T-helper 9 cell (primary cell): Measurements from ENCODE around the gene NUDT3.

ENCODE experiments used
- DNase-seq: peaks from one replicate; pipeline ENCODE4 v3.0.0-alpha.2; 2020

NUDT3 gene

DNA sequence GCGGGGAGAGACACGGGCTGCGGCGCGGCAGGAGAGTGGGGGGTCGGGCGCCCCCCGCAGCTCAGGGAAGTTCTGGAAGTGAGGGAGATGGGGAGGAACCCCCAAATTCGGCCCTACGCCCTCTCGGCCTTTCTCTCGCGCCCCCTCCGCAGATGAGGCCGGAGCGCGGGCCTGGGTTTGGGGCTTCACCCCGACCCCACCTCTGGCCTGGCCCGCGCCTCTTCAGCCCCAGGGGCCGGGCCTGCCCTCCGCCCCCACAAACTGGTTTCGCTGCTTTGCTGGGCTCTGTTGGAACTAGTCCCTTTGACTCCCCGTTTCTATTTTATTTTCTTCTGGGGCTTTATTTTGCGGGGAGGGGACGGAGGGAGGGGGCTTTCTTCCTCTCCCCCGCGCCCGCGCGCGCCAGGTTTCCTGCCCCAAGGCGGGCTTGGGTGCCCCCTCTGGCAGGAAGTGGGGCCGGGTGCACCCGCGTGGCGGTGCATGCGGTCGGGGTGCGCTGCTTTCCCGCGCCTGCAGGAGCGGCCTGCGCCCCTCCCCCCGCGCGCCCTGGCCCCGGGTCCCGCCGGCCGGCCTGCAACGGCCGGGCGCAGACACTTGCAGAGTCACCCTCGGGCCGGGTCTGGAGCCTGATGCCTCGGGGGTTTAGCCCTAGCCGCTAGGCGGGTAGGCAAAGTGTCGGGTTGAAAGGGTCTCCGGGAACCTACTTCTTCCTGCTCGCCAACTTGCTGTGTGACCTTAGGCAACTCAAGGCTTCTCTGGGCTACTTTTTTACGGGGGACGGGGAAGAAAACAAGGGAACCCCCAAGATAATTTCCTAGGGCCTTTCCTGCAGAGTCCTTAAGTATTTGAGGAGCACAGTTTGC is 154.5 kb downstream of the NUDT3 start:
- peak; percentile 67 for DNase-seq

DNA sequence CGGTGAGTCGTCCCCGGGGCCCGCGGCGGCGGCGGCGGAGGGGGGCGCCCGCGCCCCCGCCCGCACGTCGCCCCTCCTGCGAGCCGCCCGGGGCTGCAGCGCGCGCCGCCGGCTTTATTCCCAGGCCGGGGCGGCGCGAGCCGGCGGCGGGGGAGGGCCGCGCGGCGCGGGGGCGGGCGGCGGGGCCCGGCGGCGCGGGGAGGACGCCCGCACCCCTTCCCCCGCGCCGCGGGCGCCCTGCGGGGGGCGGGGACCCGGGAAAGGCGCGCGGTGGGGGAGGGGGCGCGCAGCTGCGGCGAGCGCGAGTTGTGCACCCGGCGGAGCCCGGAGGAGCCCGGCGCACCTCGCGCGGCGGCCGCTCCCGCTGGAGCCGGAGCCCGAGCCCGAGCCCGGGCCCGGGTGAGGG is 155.2 kb downstream of the NUDT3 start:
- DNase-seq, result no peak

DNA sequence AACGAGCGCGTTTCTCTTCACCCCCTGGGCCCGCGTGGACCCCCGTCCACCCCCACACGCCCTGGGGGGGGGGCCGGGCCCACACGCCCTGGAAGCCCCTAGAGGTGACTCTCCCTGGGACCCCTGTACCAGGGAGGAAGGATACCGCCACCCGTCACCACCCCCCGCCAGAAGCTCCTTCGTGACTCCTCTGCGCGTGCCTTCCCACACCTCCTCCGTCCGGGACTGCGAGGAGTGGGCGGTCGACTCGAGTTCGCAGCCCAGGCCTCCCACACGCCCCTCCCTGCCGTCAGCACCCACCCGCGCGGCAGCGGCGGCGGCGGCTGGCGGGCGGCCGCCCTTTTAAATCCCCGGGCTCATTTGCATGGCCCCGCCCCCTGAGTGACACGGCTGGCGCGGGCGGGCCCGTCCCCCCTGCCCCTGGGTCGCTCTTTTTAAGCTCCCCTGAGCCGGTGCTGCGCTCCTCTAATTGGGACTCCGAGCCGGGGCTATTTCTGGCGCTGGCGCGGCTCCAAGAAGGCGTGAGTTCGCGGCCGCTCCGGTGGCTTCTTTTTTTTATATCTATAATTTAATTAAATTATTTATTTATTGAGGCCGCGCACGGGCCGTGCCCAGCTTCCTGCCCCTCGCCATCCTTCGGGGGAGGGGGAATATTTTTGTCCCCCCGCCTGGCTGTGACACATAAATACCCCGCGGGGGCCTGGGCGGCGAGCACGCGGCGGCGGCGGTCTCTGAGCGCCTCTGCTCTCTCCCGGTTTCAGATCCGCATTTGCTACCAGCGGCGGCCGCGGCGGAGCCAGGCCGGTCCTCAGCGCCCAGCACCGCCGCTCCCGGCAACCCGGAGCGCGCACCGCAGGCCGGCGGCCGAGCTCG is 155.8 kb downstream of the NUDT3 start, which contains the start of gene HMGA1:
TSS of gene HMGA1 (plus strand) at position 431 of the 873 bp plus-strand sequence. CDS start 3,908 bp downstream, outside the sequence.
- peak; percentile 92 for DNase-seq

DNA sequence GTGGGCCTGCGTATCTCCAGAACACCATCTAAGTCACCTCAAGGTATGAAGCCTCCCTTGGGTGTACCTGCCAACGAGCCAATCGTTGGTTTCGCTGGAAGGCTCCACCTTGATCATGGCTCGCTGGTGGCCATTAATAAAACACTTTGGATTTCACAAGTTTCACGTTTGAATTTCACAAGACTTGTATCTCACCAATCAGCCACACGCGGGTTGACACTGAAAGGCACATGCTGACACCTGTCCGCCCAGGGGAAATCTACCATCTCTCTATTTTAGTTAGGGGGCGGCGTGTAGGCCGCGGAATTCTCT is 156.4 kb downstream of the NUDT3 start:
- peak; percentile 50 for DNase-seq

DNA sequence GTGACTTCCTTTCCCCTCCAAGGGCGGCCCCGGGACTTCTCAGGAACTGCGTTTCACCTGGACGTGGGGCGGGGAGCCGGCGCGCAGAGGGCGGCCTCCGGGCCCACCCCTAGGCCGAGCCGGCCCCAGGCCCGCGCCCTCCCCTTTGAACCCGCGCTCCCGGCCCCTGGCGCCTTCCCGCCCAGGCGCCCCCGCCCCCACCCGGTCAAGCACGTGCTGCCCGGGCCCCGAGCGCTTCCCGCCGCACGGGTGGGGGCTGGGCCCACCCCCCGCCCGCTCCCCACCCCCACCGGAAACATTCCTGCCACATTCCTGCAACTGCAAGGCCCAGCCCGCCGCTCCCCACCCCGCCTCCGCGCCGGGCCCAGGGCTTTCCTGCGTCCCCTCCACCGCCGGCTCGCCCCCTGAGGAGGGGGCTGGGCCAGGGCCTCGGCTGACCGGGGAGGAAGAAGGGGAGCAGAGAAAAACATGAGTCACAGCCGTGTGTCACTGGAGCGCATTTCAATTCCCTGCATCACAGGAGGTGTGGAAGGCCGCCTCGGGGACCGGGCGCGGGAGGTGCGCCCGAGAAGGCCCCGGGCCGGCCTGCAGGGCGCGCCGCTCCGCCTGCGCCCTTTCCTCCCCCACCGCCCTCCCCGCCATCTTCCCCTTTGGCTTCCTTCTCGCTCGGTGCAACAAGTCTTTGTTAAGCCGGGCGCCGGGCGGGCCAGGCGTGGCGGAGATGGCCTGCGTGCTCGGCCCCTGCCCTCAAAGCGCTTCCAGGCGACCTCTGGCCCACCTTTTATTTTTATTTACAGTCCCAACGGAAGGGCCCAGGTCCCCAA is 156.9 kb downstream of the NUDT3 start:
- DNase-seq, result peak; percentile 61

DNA sequence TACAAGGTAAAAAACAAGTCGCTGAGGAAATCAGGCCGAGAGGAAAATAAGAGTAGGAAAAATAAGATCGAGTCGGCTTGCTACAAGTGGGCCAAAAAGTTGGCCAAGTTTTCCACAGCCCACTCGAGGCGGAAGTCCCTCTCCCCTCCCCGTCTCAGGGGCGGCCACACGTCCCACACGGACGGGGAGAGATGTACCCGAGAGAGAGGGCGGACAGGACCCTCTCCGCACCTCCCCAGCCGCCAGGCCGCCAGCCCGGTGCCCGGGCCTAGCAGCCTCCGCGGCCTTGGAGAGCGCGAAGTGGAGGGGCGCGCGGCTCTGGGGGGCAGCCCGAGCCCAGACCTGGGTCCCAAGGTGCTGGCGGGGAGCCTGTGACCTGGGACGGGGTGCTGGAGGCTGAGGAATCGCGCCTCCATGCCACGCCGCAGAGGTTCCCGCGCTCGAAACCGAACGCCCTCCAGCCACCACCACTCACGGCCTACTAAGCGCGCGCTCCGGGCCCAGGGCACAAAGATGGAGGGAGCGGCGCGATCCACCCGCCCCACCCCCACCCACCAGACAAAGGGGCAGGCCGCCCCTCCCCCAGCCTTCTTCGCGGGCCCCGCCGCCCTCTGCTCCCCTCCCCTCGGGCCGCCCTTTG is 157.7 kb downstream of the NUDT3 start:
- DNase-seq, result no peak

DNA sequence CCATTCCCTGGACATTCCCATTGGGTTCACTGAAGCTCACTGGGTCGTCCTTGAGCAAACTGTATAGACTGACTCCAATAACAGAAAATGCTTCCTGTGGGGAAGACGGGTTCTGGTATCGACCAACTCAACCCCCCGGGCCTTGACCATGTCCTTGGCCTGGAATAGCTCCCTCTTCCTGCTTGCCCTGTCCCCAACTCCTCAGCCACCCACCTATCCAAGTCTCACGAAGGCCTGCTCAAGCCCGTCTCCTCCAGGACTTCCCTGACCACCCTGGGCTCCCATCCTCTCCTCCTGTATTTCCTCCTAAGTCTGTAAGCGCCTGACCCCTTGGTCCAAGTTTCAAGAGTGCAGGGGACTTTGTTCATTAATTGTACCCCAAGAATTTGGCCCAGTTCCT is 158.6 kb downstream of the NUDT3 start:
- no peak for DNase-seq

DNA sequence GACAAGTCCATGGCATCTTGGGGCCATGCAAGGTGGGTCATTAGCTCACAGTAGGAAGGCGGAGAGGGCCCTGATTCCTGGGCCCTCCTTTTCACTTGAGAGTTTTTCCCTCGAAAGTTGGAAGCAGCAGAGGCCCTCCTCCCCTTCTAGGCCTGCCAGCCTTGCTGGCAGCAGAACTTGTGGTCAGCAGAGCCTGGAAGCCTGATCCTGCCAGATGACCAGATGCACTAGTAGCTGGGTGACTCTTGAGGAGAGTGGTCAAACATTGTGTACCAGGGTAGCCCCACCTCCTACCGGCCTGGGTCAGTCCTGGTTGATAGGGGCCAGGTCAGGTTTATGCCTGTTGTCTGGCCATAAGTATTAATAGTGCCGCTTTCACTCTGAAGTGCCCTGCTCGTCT is 159.6 kb downstream of the NUDT3 start:
- no peak for DNase-seq

DNA sequence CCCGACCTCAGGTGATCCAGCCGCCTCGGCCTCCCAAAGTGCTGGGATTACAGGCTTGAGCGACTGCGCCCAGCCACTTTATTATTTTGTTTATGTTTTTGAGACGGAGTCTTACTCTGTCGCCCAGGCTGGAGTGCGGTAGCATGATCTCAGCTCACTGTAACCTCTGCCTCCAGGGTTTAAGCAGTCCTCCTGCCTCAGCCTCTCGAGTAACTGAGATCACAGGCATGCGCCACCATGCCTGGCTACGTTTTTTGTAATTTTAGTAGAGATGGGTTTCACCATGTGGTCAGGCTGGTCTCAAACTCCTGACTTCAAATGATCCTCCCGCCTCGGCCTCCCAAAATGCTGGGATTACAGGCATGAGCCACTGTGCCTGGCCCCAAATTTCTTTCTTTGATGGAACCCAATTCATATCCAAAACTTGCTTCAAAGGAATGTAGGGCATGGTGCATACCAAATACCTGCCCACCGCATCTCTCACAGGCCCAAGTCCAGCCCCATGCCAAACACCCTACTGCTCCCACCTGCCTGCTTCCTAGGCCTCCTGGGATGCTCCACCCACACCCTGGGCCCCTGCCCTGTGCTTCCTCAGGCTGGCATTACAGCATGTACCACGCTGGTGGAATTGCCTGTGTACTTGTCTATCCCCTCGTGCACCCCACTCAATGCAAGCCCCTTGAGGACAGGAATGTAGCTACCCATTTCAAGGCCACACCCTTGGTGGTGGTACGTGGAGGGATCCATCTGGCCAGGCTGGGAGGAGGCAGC is 160.7 kb downstream of the NUDT3 start:
- DNase-seq, result no peak

DNA sequence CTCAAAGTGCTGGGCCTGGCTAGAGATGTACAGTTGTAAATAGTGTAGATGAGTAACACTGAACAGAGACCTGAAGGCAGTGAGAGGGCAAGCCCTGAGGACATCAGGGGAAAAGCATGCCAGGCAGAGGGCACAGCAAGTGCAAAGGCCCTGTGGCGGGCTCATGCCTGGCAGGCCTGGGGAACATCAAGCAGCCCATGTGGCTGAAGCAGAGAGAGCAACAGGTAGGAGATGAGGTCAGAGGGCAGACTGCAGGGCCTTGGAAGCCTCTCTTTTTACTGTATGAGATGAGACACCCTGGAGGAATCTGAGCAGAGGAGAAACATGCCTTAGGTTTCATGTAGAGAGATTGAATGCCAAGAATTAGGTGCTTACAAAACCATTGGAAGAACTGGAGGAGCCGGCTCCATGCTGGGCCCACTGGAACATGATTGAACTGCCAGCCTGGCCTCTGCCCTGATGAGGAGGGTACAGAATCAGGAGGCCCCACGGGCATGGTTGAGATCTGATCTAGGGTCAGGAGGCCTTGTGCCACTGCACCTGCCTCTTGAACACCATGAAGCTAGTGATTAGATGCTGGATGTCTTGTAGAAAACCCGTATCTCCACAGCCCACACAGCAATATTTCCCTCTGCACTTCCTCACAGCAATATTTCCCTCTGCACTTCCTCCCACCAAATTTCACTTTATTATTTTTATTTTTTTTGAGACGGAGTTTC is 161.7 kb downstream of the NUDT3 start:
- DNase-seq, result no peak

DNA sequence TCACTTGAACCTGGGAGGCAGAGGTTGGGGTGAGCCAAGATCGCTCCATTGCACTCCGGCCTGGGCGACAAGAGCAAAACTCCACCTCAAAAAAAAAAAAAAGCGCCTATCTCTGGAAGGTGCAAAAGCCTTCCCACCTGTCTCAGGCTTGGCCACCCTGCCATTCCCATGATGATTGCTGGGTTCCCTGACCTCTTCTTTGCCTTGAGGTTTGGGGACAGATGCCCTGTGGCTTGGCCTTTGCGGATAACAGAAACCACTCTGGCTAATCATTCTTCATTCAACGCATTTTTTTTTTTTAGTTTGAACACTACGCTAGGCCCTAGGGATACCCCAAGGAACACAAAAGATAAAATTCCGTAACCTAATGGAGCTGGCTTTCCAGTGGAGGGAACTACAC is 162.6 kb downstream of the NUDT3 start:
- DNase-seq, result no peak
